Measurements from ENCODE around the gene ARID4A.

DNA sequence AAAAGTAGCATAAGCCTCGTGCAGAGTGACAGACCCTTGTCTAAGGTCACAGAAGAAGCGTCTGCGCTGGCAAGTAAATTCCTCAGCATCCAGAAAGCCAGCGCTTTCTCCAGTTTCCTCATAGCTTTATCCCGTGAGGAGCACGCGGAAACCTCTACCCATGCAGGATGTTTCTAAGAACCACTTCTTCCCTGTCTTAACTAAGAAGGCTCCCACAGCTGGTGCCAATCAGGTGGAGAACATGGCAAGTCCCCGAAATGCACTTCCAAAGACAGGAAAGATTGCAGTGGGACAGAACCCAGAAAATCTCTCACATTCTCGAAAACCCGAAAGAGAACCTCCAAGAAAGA is 968 bp upstream of the ARID4A start:
- TF ChIP-seq EZH2 (conservative IDR thresholded peaks at IDR 0.05; ENCODE audit: low read depth, low read length) (no peak), ZNF232 (CRISPR knock-in tag; IDR thresholded peaks at IDR 0.05; ENCODE audit: borderline replicate concordance) (no peak), KLF16 (CRISPR knock-in tag; IDR thresholded peaks at IDR 0.05) (no peak), EP300 (IDR thresholded peaks at IDR 0.05; ENCODE audit: low read depth in 2 of 2, low read length in 2 of 2) (no peak), EP300 (CRISPR knock-in tag; IDR thresholded peaks at IDR 0.05; ENCODE audit: borderline replicate concordance) (no peak), KDM4B (CRISPR knock-in tag; IDR thresholded peaks at IDR 0.05) (no peak), HDAC2 (CRISPR knock-in tag; IDR thresholded peaks at IDR 0.05) (no peak), POLR2A (IDR thresholded peaks at IDR 0.05; ENCODE audit: insufficient read depth in 1 of 2, low read depth in 2 of 2, low read length in 2 of 2) (no peak), SETDB1 (CRISPR knock-in tag; IDR thresholded peaks at IDR 0.05; ENCODE audit: borderline replicate concordance) (no peak)
- TF ChIP-seq, protein P1, sequence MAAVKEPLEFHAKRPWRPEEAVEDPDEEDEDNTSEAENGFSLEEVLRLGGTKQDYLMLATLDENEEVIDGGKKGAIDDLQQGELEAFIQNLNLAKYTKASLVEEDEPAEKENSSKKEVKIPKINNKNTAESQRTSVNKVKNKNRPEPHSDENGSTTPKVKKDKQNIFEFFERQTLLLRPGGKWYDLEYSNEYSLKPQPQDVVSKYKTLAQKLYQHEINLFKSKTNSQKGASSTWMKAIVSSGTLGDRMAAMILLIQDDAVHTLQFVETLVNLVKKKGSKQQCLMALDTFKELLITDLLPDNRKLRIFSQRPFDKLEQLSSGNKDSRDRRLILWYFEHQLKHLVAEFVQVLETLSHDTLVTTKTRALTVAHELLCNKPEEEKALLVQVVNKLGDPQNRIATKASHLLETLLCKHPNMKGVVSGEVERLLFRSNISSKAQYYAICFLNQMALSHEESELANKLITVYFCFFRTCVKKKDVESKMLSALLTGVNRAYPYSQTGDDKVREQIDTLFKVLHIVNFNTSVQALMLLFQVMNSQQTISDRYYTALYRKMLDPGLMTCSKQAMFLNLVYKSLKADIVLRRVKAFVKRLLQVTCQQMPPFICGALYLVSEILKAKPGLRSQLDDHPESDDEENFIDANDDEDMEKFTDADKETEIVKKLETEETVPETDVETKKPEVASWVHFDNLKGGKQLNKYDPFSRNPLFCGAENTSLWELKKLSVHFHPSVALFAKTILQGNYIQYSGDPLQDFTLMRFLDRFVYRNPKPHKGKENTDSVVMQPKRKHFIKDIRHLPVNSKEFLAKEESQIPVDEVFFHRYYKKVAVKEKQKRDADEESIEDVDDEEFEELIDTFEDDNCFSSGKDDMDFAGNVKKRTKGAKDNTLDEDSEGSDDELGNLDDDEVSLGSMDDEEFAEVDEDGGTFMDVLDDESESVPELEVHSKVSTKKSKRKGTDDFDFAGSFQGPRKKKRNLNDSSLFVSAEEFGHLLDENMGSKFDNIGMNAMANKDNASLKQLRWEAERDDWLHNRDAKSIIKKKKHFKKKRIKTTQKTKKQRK (IDR thresholded peaks at IDR 0.05; ENCODE audit: low read length), result no peak
- TF ChIP-seq, protein P2, sequence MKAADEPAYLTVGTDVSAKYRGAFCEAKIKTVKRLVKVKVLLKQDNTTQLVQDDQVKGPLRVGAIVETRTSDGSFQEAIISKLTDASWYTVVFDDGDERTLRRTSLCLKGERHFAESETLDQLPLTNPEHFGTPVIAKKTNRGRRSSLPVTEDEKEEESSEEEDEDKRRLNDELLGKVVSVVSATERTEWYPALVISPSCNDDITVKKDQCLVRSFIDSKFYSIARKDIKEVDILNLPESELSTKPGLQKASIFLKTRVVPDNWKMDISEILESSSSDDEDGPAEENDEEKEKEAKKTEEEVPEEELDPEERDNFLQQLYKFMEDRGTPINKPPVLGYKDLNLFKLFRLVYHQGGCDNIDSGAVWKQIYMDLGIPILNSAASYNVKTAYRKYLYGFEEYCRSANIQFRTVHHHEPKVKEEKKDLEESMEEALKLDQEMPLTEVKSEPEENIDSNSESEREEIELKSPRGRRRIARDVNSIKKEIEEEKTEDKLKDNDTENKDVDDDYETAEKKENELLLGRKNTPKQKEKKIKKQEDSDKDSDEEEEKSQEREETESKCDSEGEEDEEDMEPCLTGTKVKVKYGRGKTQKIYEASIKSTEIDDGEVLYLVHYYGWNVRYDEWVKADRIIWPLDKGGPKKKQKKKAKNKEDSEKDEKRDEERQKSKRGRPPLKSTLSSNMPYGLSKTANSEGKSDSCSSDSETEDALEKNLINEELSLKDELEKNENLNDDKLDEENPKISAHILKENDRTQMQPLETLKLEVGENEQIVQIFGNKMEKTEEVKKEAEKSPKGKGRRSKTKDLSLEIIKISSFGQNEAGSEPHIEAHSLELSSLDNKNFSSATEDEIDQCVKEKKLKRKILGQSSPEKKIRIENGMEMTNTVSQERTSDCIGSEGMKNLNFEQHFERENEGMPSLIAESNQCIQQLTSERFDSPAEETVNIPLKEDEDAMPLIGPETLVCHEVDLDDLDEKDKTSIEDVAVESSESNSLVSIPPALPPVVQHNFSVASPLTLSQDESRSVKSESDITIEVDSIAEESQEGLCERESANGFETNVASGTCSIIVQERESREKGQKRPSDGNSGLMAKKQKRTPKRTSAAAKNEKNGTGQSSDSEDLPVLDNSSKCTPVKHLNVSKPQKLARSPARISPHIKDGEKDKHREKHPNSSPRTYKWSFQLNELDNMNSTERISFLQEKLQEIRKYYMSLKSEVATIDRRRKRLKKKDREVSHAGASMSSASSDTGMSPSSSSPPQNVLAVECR (CRISPR knock-in tag; IDR thresholded peaks at IDR 0.05; ENCODE audit: borderline replicate concordance), result no peak
- TF ChIP-seq, protein P3, sequence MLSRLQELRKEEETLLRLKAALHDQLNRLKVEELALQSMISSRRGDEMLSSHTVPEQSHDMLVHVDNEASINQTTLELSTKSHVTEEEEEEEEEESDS (CRISPR knock-in tag; IDR thresholded peaks at IDR 0.05; ENCODE audit: borderline replicate concordance), result no peak

Measured in HepG2 (cell line).